Measurements from ENCODE around the gene TSC22D4.

Gene TSC22D4

DNA sequence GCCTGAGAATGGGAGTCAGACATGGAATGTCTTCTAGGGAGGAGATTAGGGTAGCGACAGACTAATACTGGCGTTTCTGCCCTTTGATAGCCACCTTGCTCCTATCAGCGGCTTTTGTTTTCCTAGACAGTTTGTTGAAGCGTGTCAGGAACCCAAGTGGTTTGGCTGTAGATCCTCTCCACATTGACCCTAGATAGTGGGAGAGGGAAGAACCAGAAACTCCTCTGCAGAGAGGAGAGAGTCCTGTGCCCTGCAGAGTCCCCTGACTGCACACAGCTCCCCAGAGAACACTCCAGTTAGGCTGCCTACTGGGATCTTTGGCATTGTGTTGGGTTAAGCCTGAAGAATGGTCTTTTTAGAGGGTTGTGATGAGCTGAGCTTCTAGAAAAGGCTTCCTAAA, 47.0 kb downstream of the TSC22D4 start:
- intact Hi-C loops (cut with DNase I; ENCODE audit: low total_unique reads), result no loop called here
- H3K9me3 ChIP-seq, result no peaks in the 10 kb centered on the region
- peak overlapping the region; percentile 3 to 99 for H3K27ac ChIP-seq
- no peak for DNase-seq
- TF ChIP-seq, protein P1, sequence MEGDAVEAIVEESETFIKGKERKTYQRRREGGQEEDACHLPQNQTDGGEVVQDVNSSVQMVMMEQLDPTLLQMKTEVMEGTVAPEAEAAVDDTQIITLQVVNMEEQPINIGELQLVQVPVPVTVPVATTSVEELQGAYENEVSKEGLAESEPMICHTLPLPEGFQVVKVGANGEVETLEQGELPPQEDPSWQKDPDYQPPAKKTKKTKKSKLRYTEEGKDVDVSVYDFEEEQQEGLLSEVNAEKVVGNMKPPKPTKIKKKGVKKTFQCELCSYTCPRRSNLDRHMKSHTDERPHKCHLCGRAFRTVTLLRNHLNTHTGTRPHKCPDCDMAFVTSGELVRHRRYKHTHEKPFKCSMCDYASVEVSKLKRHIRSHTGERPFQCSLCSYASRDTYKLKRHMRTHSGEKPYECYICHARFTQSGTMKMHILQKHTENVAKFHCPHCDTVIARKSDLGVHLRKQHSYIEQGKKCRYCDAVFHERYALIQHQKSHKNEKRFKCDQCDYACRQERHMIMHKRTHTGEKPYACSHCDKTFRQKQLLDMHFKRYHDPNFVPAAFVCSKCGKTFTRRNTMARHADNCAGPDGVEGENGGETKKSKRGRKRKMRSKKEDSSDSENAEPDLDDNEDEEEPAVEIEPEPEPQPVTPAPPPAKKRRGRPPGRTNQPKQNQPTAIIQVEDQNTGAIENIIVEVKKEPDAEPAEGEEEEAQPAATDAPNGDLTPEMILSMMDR (IDR thresholded peaks at IDR 0.05), result no peak
- H3K4me3 ChIP-seq, result no peak overlapping the region
- H3K27me3 ChIP-seq, result no peaks in the 10 kb centered on the region
- H3K4me1 ChIP-seq, result peaks cover 0 to 56% (median 42%) of the 10 kb centered on the region in 4 donors
- H3K36me3 ChIP-seq, result peaks cover 11 to 32% (median 31%) of the 10 kb centered on the region in 3 donors

DNA sequence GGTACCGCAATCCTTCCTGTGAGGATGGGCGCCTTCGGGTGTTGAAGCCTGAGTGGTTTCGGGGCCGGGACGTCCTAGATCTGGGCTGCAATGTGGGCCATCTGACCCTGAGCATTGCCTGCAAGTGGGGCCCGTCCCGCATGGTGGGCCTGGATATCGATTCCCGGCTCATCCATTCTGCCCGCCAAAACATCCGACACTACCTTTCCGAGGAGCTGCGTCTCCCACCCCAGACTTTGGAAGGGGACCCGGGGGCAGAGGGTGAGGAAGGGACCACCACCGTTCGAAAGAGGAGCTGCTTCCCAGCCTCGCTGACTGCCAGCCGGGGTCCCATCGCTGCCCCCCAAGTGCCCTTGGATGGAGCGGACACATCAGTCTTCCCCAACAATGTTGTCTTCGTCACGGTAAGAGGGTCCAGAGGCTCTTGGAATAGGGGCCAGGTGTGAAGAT, 47.7 kb downstream of the TSC22D4 start:
- H3K27me3 ChIP-seq, result no peaks in the 10 kb centered on the region
- H3K27ac ChIP-seq, result peak overlapping the region; percentile 99 to 100
- H3K4me1 ChIP-seq, result peaks cover 0 to 56% (median 39%) of the 10 kb centered on the region in 4 donors
- peaks cover 11 to 32% (median 31%) of the 10 kb centered on the region in 3 donors for H3K36me3 ChIP-seq
- intact Hi-C loops (cut with DNase I; ENCODE audit: low total_unique reads), result no loop called here
- peak overlapping the region in 1 of 2 donors; percentile 83 for H3K4me3 ChIP-seq
- DNase-seq, result no peak
- no peaks in the 10 kb centered on the region for H3K9me3 ChIP-seq
- TF ChIP-seq, protein P1 (IDR thresholded peaks at IDR 0.05), result no peak

GRCh38 chr7:100430493-100431285, 48.3 kb downstream of the TSC22D4 start:
- no peaks in the 10 kb centered on the region for H3K27me3 ChIP-seq
- peak overlapping the region; percentile 83 to 94 for H3K4me3 ChIP-seq
- H3K36me3 ChIP-seq, result peaks cover 11 to 32% (median 31%) of the 10 kb centered on the region in 3 donors
- intact Hi-C loops (cut with DNase I; ENCODE audit: low total_unique reads), result no loop called here
- peaks cover 0 to 55% (median 39%) of the 10 kb centered on the region in 4 donors for H3K4me1 ChIP-seq
- H3K9me3 ChIP-seq, result no peaks in the 10 kb centered on the region
- peak in 1 of 2 donors; percentile 76 for DNase-seq
- H3K27ac ChIP-seq, result peak overlapping the region; percentile 99 to 100
- TF ChIP-seq, protein P1 (IDR thresholded peaks at IDR 0.05), result no peak

GRCh38 chr7:100429637-100430492, 49.1 kb downstream of the TSC22D4 start, which contains the start of gene MEPCE:
MEPCE (plus strand) TSS chr7:100429831; CDS start chr7:100430019, 188 bp downstream.
- peak; percentile 98 for DNase-seq
- TF ChIP-seq, protein P1 (IDR thresholded peaks at IDR 0.05), result peak in 1 of 2 experiments; percentile 6
- peak within 1 kb of the TSS; percentile 99 to 100 for H3K27ac ChIP-seq
- H3K27me3 ChIP-seq, result no peaks in the 10 kb centered on the region
- intact Hi-C loops (cut with DNase I; ENCODE audit: low total_unique reads), result loop anchor here (10.0 kb wide), 1 partner anchor 415 kb away; the partner anchor contains the start of gene ZKSCAN1
- no peaks in the 10 kb centered on the region for H3K9me3 ChIP-seq
- peak within 1 kb of the TSS; percentile 83 to 94 for H3K4me3 ChIP-seq
- H3K4me1 ChIP-seq, result peaks cover 0 to 47% (median 31%) of the 10 kb centered on the region in 4 donors
- peaks cover 11 to 32% (median 29%) of the 10 kb centered on the region in 3 donors for H3K36me3 ChIP-seq

DNA sequence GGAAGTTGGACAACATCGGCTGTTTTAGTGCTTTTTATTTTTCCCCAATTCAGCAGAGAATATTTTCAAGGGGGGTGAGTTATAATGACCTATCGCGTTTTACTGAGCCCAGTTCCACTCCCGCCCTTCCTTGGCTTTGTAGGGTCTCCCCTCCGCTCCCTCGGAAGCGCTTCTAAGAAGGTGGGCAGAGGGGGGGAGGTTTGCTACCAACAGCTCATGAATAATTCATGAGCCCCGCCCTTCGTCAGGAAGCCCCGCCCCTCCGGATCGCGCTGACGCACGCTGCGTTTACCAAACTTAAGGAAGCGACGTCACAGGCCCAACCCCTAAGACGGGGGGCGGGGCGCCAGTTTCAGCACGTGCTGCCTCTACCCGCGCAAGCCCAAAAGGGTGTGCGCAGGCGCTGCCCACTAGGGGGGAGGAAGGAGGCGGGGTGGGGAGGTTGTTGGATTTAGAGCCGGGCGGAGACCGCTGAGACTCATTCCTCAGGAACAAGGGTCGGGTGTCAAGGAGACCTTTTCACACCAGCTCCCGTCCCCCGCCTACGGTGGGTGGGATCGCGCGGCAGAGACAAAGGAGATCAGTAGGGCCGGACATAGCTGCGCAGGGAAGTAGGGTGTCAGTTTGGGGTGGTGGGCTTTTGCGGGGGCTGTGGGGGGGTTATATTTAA, 49.9 kb downstream of the TSC22D4 start:
- intact Hi-C loops (cut with DNase I; ENCODE audit: low total_unique reads), result loop anchor here (10.0 kb wide), 1 partner anchor 414 kb away; the partner anchor contains the start of gene ZKSCAN1
- Histone ChIP-seq H3K4me1 (peaks cover 0 to 40% (median 26%) of the 10 kb centered on the region in 4 donors), H3K36me3 (peaks cover 11 to 24% (median 21%) of the 10 kb centered on the region in 3 donors), H3K27ac (peak overlapping the region; percentile 99 to 100), H3K27me3 (no peaks in the 10 kb centered on the region), H3K4me3 (peak overlapping the region; percentile 83 to 94), H3K9me3 (no peaks in the 10 kb centered on the region)
- DNase-seq, result peak; percentile 100
- TF ChIP-seq, protein P1 (IDR thresholded peaks at IDR 0.05), result peak; percentile 24 to 59
